Thyroid gland (tissue), 4 donors: ENCODE results near the gene UNC5C. TPM values are rescaled to one million over a fixed set of nuclear protein-coding genes. Genes with fewer than 3 reads are reported as not detected.
A peak's percentile ranks its signal among the peaks of the same experiment; 100 is the strongest.

Experiments
- DNase-seq, 2 donors: peaks; one replicate each; pipeline ENCODE4 v3.0.0-alpha.2; 2019
- H3K27ac ChIP-seq, 3 donors: fragments of 200-600 bp; sonication (generic); 1 replicate in 2 of 3; 2 replicates in 1 of 3; pipeline ENCODE4 v1.5.1; 2016 to 2019; ENCODE audit warnings: mild to moderate bottlenecking in 1 of 3, moderate library complexity in 1 of 3
- H3K27me3 ChIP-seq: fragments of 200-600 bp; sonication (generic); one replicate; pipeline ENCODE4 v1.5.1; 2019
- H3K36me3 ChIP-seq, 2 donors: fragments of 200-600 bp; sonication (generic); one replicate each; pipeline ENCODE4 v1.5.1; 2016 to 2019
- H3K4me1 ChIP-seq, 2 donors: fragments of 200-600 bp; sonication (generic); one replicate each; pipeline ENCODE4 v1.5.1; 2017 to 2019
- H3K4me3 ChIP-seq, 3 donors: fragments of 200-600 bp; sonication (generic); replicated peaks in 1 of 3; 1 replicate in 2 of 3; 2 replicates in 1 of 3; pipeline ENCODE4 v1.5.1; 2016; ENCODE audit warnings: mild to moderate bottlenecking in 1 of 3
- H3K9me3 ChIP-seq: fragments of 200-600 bp; sonication (generic); one replicate; pipeline ENCODE4 v1.5.1; 2017
- POLR2A ChIP-seq, 2 donors: fragments of 450-650 bp; IDR thresholded peaks; one replicate each; pipeline ENCODE4 v1.6.1; 2017; ENCODE audit warnings: antibody characterized with exemption in 2 of 2, mild to moderate bottlenecking in 2 of 2, moderate library complexity in 1 of 2
- WGBS, 2 donors: methylation state at CpG; one replicate each; pipeline ENCODE4 v1.1.5; 2017; 5-methylcytosine and 5-hydroxymethylcytosine counted together
- intact Hi-C: fragments of 100-400 bp; cut with DNase I; formaldehyde crosslinking; loops from one replicate; pipeline ENCODE4 v1.15.1; 2023
- total RNA-seq, 4 donors: library from RNA; depleted of rRNA; stranded (reverse); fragments of >200 nt; gene quantifications; one replicate each; pipeline ENCODE4 v1.2.3, GENCODE V29; 2016
- TF ChIP-seq, protein P1 (sequence below), 6 experiments: fragments of 200-600 bp in 3 of 6; fragments of 450-650 bp in 3 of 6; sonication (generic) in 3 of 6; IDR thresholded peaks; one replicate each; pipeline ENCODE4 v1.5.1; 2016 to 2019; ENCODE audit warnings: antibody characterized with exemption in 6 of 6, mild to moderate bottlenecking in 2 of 6, inconsistent platforms in 1 of 6, moderate library complexity in 1 of 6

UNC5C gene
- total RNA-seq, 4 donors from 2014 or later: 27.1 to 72.0 (median 59.0) TPM

DNA sequence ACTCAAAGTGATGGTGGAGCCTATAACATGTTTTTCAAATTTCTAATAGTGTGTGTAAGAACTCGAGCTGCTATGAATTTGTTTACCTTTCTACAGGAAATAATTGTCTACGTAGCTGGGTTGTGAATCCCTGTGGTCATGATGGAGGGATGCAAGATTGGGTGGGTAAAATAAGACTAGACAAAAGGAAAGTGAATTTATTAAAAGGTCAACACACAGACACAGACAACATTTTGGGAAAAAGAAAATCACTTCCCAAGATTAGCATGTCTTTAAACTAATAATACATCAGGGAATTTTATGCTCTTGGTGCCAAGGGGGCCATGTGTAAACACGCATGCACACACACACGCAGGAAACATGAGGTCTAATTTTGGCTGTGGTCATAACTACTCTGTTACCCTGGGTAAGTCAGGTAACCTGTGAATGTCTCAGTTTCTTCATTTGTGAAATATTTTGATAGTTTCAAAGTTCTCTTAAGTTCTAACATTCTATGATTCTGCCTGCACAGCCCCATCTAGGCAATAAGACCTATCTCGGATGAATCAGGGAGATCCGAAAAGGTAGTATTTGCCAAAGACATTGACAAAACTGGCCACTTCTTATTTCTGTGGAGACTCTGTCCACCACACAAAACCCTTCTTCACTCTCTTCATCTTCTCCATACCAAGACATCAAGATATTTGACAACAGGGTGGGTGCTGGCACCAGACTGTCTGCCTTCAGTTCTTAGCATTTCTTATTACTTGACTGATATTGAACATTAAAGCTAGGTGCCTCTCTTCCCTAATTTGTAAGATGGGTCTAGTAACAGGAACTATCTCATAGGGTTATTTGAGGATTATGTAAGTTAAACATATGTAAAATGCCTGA is 1.6 kb upstream of the UNC5C start:
- no peaks in the 10 kb centered on the region for H3K9me3 ChIP-seq
- H3K4me1 ChIP-seq: peaks cover 0 to 7% of the 10 kb centered on the region in 2 donors
- H3K27me3 ChIP-seq: no peaks in the 10 kb centered on the region
- intact Hi-C loops: no loop called here
- peak overlapping the region; percentile 55 to 90 (median 81) for H3K4me3 ChIP-seq
- H3K36me3 ChIP-seq: no peaks in the 10 kb centered on the region
- TF ChIP-seq, protein P1, sequence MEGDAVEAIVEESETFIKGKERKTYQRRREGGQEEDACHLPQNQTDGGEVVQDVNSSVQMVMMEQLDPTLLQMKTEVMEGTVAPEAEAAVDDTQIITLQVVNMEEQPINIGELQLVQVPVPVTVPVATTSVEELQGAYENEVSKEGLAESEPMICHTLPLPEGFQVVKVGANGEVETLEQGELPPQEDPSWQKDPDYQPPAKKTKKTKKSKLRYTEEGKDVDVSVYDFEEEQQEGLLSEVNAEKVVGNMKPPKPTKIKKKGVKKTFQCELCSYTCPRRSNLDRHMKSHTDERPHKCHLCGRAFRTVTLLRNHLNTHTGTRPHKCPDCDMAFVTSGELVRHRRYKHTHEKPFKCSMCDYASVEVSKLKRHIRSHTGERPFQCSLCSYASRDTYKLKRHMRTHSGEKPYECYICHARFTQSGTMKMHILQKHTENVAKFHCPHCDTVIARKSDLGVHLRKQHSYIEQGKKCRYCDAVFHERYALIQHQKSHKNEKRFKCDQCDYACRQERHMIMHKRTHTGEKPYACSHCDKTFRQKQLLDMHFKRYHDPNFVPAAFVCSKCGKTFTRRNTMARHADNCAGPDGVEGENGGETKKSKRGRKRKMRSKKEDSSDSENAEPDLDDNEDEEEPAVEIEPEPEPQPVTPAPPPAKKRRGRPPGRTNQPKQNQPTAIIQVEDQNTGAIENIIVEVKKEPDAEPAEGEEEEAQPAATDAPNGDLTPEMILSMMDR (IDR thresholded peaks at IDR 0.05): no peak
- TF ChIP-seq POLR2A (IDR thresholded peaks at IDR 0.05): no peak
- DNase-seq: no peak
- peak overlapping the region; percentile 89 to 99 (median 96) for H3K27ac ChIP-seq
- 28 to 29% methylated on average over 6 of the region's 6 CpGs for WGBS, 2 donors

DNA sequence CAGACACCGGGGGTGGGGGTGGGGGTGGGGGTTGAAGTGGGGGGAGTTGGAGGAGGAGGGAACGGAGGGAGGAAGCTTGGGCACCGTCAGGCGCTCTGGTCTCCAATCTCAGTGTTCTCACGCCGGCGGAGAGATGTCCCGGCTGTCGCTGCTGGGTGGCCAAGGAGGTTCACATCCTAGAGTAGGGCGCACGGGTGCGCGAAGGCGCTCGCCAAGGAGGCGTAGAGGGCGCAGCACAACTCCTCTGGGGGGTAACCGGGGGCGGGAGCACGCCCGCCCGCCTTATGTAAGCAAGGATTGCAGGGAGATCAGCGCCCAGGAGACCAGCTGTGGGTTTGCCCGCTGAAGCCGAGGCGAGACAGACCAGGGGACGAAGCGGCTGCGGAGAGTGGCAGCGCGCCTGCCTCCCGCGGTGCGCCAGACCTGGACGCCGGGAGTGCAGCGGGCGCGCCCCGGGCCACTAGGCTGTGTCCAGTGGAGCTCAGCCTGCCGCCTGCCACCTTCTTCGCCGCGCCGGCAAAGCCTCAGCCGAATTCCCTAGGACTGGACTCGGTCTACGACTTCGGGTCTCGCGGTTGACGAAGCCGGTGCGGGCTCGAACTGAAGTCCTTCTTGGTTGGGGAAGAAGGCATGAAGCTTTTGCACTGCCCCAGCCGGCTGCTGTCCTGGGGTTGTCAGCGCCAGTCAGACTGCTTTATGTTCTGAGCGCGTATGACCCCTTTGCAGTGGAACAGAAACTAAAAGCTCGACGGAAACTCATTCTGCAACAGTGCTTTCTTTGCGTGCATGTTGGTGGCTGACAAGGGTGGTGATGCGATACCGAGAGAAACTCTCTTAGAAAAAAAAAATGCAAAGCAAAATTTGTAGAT is 707 bp upstream of the UNC5C start:
- Histone ChIP-seq H3K4me3 (peak overlapping the region; percentile 55 to 90 (median 81)), H3K4me1 (peaks cover under 1 to 11% of the 10 kb centered on the region in 2 donors), H3K27ac (peak overlapping the region; percentile 89 to 99 (median 96)), H3K36me3 (no peaks in the 10 kb centered on the region), H3K27me3 (no peaks in the 10 kb centered on the region), H3K9me3 (no peaks in the 10 kb centered on the region)
- 0% methylated on average over 52 to 59 of the region's 64 CpGs for WGBS, 2 donors
- peak in 1 of 2 donors; percentile 40 for TF ChIP-seq POLR2A (IDR thresholded peaks at IDR 0.05)
- TF ChIP-seq, protein P1 (IDR thresholded peaks at IDR 0.05): no peak
- peak; percentile 84 to 87 for DNase-seq
- intact Hi-C loops: no loop called here

DNA sequence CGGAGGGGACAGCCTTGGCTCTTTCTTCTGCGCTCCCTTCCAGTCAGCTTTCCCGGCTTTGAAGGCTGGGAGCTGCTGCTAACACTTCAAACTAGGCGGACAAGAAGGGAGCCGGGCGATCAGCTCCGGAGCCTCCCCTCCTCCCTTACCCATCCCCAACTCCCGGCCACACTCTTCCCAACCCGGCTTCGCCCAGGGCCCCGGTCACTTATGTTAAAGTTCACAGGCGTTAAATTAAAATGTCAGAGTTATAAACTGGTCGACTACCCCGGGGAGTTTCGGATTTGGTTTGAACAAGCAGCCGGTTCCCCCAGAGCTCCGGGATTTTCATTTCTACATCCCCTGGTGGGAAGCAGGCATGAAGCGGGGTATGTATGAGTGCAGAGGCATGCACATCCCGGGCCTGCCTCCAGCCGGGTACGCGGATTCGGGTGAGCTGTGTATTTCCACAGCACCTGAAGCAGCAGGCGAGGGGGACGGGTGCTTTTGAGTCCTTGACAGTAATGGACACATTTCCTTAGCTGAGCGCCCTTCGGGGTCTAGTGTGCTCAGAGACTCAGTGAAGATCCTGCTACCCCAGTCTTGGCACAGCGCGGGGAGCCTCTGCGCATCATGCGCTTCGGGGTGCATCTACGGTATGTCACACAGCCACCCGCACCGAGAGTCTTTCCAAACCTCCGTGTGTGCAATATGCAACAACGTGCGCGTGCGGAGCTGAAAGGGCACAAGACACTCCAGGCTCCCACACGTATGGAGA is 880 bp downstream of the UNC5C start:
- Histone ChIP-seq H3K4me1 (peaks cover 4 to 15% of the 10 kb centered on the region in 2 donors), H3K27ac (peak overlapping the region; percentile 89 to 99 (median 96)), H3K36me3 (no peaks in the 10 kb centered on the region), H3K4me3 (peak overlapping the region; percentile 31 to 83 (median 81)), H3K27me3 (no peaks in the 10 kb centered on the region), H3K9me3 (no peaks in the 10 kb centered on the region)
- TF ChIP-seq, protein P1 (IDR thresholded peaks at IDR 0.05): no peak
- no peak for TF ChIP-seq POLR2A (IDR thresholded peaks at IDR 0.05)
- DNase-seq: peak; percentile 62 to 64
- intact Hi-C loops: no loop called here
- WGBS, 2 donors: 3 to 4% methylated on average over 33 to 41 of the region's 41 CpGs

DNA sequence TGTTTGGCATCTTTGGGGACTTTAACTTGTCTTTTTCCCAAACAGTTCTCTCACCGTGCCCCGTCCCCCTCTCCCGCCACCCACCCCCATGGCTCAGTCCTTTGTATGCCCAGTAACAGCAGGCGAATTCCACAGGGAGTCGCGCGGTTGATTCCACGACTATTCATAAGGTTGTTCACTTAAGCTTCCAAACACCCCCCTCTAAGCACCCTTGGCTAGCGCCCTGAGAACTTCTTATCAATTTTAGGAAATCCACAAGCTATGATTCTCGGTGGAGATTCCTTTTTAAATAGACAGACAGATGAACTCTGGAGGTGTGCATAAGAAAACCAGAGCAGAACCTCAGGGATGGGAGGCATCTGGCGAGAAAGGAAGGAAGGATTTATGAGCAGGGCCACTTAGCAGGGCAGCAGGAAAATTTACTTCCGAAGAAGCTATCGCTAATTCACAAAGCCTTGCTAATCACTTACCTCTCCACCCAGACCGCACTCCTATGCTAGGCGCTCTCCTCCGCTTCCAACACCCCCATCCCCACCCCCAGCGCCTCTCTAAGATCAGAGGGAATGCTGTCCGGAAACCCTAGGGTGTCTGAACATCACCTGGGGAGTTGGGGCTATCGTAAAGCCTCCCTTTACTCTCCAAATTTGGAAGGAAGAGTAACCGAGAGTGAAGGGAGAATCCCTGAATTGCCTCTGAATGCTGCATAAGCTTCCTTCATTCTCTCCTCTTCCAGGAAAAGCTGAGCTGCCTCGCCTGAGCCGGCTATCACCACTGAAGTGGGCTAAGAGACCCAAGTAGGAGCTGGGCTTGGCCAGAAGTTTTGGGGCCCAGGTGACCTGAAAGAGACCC is 1.7 kb downstream of the UNC5C start:
- intact Hi-C loops: no loop called here
- 6 to 10% methylated on average over 22 of the region's 22 CpGs for WGBS, 2 donors
- peaks cover 4 to 15% of the 10 kb centered on the region in 2 donors for H3K4me1 ChIP-seq
- no peaks in the 10 kb centered on the region for H3K36me3 ChIP-seq
- DNase-seq: peak; percentile 48 to 53
- peak overlapping the region; percentile 89 to 99 (median 96) for H3K27ac ChIP-seq
- no peaks in the 10 kb centered on the region for H3K9me3 ChIP-seq
- no peaks in the 10 kb centered on the region for H3K27me3 ChIP-seq
- peak overlapping the region; percentile 31 to 83 (median 81) for H3K4me3 ChIP-seq
- TF ChIP-seq, protein P1 (IDR thresholded peaks at IDR 0.05): no peak
- no peak for TF ChIP-seq POLR2A (IDR thresholded peaks at IDR 0.05)
